Endothelial cell (in vitro differentiated cells): Measurements from ENCODE around the gene ATOX1. TPM values are rescaled to one million over a fixed set of nuclear protein-coding genes. Genes with fewer than 3 reads are reported as not detected.

ENCODE experiments used
- DNase-seq: peaks from one replicate; pipeline ENCODE4 v3.0.0; 2021; ENCODE audit warnings: low spot score
- H3K27ac Mint-ChIP-seq: one replicate; pipeline ENCODE4 v1.8.0; 2021; ENCODE audit warnings: mixed read lengths, inconsistent platforms; ENCODE audit not compliant: unreplicated experiment
- H3K27me3 Mint-ChIP-seq: one replicate; pipeline ENCODE4 v1.8.0; 2021; ENCODE audit warnings: mild to moderate bottlenecking, moderate library complexity, mixed read lengths, inconsistent platforms; ENCODE audit not compliant: unreplicated experiment
- H3K36me3 Mint-ChIP-seq: one replicate; pipeline ENCODE4 v1.8.0; 2021; ENCODE audit warnings: mild to moderate bottlenecking, low read depth, mixed read lengths, inconsistent platforms; ENCODE audit not compliant: unreplicated experiment
- H3K4me1 Mint-ChIP-seq: one replicate; pipeline ENCODE4 v1.8.0; 2021; ENCODE audit warnings: mild to moderate bottlenecking, mixed read lengths, inconsistent platforms; ENCODE audit not compliant: unreplicated experiment
- H3K4me3 Mint-ChIP-seq: one replicate; pipeline ENCODE4 v1.8.0; 2021; ENCODE audit warnings: mild to moderate bottlenecking, mixed read lengths, inconsistent platforms; ENCODE audit not compliant: unreplicated experiment
- H3K9me3 Mint-ChIP-seq: one replicate; pipeline ENCODE4 v1.8.0; 2021; ENCODE audit warnings: mixed read lengths, inconsistent platforms; ENCODE audit not compliant: unreplicated experiment
- CTCF ChIP-seq: fragments of 200-600 bp; sonication (generic); IDR thresholded peaks from one replicate; pipeline ENCODE4 v1.5.0; 2021; ENCODE audit warnings: antibody characterized with exemption; ENCODE audit not compliant: unreplicated experiment
- total RNA-seq: library from RNA; stranded (reverse); fragmentation: NEBNext Ultra II Directional; extraction: Animal tissue kit (Norgen Biotek cat#: 25700); gene quantifications from one replicate; pipeline ENCODE4 v1.2.1, GENCODE V29; 2021; ENCODE audit not compliant: unreplicated experiment

ATOX1 gene
- total RNA-seq, 1 donor from 2014 or later, result 106 TPM

DNA sequence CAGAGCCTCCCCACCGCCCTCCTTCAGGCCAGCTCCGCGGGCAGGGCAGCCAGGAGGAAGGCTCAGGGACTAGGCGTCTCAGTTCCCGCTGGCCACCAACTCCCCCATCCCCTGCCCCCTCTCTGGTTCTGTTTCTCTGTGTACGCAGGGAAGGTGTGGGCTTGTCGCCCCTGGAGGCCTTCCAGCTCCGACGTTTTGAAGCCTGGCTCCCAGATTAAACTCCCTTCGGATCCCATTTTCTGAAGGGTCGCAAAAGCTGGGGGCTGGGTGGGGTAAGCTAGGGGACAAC lies 346 bp downstream of the ATOX1 start:
- no peak overlapping the region for H3K27ac Mint-ChIP-seq

DNA sequence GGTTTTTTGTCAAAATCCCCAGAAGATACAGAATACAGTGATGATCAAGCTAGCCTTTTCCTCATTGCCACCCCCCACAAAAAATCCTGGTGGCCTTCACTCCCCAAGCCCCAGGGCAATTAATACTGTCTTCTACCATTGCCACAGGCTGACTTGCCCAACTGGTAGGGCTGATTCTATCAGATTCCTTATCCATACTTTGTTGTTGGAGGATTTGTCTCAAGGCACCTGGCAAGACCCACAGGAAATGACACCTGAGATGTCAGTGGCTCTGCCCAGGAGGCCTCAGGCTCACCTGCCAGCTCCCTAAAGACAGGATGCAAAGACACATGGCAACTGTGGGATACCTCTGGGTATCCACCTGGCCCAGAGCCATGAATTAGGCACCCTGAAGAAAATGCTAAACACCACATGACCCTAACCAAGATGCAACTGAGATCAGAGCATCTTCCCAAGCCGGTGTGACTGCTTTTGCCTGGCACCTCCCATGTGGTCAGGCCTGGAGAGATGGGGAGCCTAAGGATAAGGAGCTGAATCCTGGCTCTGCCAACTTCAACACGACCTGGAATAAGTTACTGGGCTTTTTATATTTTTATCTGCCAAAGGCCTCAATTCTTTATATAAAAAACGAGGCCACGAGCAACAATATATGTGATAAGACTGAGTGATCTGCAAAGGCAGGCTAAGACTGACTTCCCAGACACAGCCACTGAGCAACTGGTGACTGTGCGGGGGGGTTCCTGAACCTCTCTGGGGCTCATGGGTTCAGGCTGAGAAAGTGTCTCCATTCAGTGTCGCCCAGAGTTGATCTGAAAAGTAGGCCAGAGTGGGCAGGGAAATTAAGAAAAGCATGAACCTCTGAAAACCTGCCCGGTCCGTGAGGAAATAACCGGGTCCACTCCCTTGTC lies 944 bp downstream of the ATOX1 start:
- peaks cover 16% of the 10 kb centered on the region for H3K4me1 Mint-ChIP-seq
- peaks cover 4% of the 10 kb centered on the region for H3K36me3 Mint-ChIP-seq
- DNase-seq, result no peak
- H3K9me3 Mint-ChIP-seq, result no peaks in the 10 kb centered on the region
- no peak for TF ChIP-seq CTCF
- peak overlapping the region; percentile 92 for H3K4me3 Mint-ChIP-seq
- H3K27ac Mint-ChIP-seq, result no peak overlapping the region
- H3K27me3 Mint-ChIP-seq, result peaks cover 1% of the 10 kb centered on the region

More for the DNA sequence above, 346 bp downstream of the ATOX1 start:
- Mint-ChIP-seq H3K9me3 (no peaks in the 10 kb centered on the region), H3K4me3 (peak overlapping the region; percentile 92), H3K27me3 (peaks cover 1% of the 10 kb centered on the region), H3K4me1 (peaks cover 16% of the 10 kb centered on the region), H3K36me3 (peaks cover 4% of the 10 kb centered on the region)
- no peak for DNase-seq
- TF ChIP-seq CTCF, result no peak

GRCh38 chr5:151755383-151755782 lies 3.0 kb downstream of the ATOX1 start:
- H3K36me3 Mint-ChIP-seq, result peaks cover 4% of the 10 kb centered on the region
- peaks cover 16% of the 10 kb centered on the region for H3K4me1 Mint-ChIP-seq
- no peaks in the 10 kb centered on the region for H3K9me3 Mint-ChIP-seq
- no peak overlapping the region for H3K27ac Mint-ChIP-seq
- TF ChIP-seq CTCF, result no peak
- peaks cover 1% of the 10 kb centered on the region for H3K27me3 Mint-ChIP-seq
- H3K4me3 Mint-ChIP-seq, result no peak overlapping the region
- no peak for DNase-seq

GRCh38 chr5:151751593-151751992 lies 6.8 kb downstream of the ATOX1 start:
- Mint-ChIP-seq H3K9me3 (no peaks in the 10 kb centered on the region), H3K36me3 (peaks cover 4% of the 10 kb centered on the region), H3K4me3 (no peak overlapping the region), H3K4me1 (peaks cover 4% of the 10 kb centered on the region), H3K27me3 (no peaks in the 10 kb centered on the region), H3K27ac (no peak overlapping the region)
- DNase-seq, result no peak
- TF ChIP-seq CTCF, result no peak

GRCh38 chr5:151751091-151751490 lies 7.3 kb downstream of the ATOX1 start:
- TF ChIP-seq CTCF, result no peak
- Mint-ChIP-seq H3K4me3 (no peak overlapping the region), H3K9me3 (no peaks in the 10 kb centered on the region), H3K27ac (no peak overlapping the region), H3K4me1 (peaks cover 9% of the 10 kb centered on the region), H3K27me3 (no peaks in the 10 kb centered on the region), H3K36me3 (peaks cover 4% of the 10 kb centered on the region)
- no peak for DNase-seq
